HG03095 (cell line): ENCODE results near the gene TLE1.

Experiments used
- ATAC-seq: cut with Tn5 transposase; IDR thresholded peaks from one replicate; pipeline ENCODE4 v1.9.1; 2021; ENCODE audit warnings: moderate library complexity; ENCODE audit not compliant: unreplicated experiment

Gene TLE1

DNA sequence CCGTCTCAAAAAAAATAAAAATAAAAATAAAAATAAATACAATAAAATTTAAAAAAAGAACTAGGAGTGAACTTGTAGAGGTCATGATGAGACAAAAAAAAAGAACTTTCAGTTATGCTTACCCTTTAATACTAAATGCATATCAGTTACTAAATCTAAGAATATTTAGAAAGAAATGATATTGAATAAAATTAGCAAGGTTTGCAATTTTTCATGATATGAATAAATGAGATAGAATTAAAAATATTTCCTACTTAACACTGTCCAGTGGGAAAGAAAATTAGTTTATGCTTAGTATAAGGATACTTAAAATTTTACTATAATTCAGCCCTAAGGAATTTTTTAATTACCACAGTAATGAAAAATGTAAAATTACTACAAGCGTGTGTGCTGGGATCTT lies 132.4 kb downstream of the TLE1 start:
- ATAC-seq: no peak

DNA sequence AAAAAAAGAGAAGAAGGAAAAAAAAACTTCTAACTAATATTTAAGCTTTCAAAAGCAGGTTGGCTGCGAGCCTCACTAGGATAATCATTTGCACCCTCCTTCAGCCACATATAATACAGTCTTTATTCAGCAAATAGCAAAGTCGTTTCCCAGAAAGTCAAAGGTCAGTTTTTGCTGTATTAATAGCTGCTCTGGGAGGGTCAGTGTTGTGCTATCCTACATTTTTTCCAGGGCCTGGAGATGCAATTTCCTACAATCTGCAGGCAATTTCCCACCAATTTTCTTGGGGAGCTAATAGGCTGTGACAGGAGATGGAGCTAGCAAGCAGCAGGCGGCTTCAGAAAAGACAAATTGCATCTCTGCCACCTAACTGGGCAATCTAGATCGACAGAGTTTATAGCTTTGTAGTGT lies 136.8 kb downstream of the TLE1 start:
- ATAC-seq: no peak

DNA sequence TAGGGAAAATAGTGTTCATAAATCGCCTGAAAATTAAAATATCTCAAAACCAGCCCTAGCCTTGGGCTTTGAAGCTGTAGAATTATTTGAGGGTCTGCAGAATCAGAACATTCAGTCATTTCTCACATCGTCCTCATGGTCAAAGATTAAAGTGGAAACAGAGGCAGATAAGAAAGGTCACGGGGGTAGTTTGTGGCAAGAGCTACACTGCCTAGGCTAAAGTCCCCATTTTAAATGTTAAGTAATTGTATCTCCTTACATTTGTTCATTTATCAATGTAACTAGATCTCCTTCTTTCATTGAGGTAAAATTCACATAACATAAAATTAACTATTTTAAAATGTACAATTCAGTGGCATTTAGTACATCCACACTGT lies 139.2 kb downstream of the TLE1 start:
- no peak for ATAC-seq

DNA sequence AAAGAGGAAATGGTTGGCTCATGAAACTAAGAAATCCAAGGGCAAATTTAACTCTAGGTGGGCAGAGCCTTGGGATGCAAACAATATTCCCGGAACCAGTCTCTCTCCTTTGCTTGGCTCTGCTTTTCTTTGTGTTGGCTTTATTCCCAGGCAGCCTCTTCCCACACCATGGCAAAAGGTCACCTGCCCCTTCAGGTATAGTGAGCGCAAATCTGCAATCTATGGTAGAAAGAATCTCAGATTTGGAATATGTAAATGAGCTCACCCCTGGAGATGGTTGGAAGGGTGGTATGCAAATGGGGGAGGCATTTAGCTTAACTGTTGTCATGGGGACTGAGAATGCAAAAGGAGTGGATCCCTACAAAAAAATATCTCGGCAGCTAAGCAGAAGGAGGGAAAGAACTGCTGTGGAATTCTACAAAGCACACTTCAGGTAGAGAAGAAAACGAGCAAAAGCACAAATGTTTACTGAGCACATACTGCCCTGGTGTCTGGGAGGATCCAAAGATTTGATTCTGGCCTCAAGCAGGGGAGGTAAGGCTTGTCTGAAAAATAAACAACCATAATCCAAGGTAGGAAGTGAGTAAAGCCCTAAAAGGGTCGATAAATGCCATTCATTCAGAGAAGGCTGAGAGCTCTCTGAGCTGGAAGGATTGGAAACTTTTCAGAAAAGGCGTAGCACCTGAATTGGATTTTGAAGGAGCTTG lies 139.7 kb downstream of the TLE1 start:
- ATAC-seq: no peak

DNA sequence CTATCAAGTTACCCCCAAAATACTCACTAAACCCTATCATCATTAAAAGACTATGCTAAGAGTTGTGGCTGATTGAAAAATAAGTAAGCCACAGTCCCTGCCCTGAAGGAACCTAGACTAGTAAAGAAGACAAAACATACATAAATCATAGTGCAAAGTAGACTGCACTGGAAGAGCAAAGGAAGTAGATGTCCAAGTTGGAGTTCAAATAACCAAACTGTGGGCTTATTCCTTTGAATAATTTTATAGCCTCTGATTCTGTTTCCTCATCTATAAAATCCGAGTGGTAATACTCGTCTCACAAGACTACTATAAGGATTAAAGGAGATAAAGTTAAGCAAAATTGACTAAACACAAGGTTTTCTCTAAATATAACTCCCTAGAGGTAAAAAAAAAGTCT lies 140.4 kb downstream of the TLE1 start:
- no peak for ATAC-seq

DNA sequence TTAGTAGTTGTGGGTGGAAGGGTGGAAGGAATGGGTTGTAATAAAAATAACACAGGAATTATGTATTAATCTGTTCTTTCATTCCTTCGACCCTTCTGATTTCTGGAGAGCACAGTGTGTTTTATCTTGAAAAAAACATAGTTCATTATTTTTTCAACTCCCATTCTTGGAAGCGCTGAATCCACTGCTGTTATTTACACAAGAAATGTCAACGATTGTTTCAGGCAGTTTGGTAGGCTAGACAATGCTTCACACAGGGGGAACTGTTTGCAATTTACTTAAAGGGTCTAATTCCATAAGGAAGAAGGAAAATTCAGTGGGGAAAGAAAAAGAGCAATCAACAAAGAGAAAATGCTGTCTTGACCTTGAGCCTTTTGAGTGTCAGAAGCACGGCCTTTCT lies 142.9 kb downstream of the TLE1 start:
- no peak for ATAC-seq

DNA sequence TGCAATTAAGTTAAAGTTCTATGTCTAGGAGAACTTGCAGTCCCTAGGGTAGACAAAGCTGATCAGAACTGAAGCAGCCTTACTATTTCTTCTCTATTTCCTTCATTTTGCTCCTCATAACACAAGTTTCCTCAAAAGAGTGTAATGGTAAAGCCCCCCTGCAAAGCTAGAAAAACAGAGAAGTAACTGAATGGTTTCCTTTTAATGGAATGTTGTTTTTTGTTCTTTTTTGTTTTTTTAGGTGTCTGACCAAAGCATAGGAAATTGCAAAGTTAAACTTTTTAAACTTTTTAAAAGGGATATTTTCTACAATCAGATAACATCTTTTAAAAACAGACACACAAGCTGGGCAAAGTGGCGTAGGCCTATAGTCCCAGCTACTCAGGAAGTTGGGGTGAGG lies 145.7 kb downstream of the TLE1 start:
- no peak for ATAC-seq

DNA sequence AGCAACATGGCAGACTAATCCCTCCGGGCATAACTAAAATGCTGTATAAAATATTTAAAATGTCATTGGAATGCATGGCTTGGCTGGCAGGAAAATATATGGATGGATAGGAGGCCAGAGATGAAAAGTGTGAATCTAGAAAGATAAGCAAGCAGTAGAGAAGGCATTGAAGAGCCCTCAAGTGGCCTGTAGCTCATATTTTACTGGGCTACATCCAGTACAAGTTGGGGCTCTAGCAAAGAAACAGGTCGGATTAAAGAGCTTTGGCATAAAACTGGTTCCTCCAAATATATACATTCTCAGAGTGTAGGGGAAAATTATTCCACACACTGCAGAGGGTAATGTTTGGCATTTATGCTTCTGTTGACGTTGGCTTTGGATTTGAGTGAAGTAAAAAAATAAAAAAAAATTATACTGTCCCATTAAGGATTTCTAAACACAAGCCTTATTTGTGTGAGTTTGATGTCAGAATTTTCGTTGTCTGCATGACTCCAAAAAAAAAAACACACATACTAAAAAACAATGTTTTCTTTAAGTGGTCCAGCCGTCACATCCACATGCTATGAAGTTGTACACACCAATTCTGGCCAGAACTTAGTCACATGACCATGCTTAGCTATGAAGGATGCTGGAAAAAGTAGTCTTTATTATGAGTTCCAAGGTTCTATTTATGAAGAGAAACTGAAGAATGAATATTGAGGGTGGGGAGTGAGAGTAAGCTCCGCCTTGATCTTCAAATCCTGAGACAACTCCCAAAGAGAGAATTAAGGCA lies 147.0 kb downstream of the TLE1 start:
- ATAC-seq: no peak

DNA sequence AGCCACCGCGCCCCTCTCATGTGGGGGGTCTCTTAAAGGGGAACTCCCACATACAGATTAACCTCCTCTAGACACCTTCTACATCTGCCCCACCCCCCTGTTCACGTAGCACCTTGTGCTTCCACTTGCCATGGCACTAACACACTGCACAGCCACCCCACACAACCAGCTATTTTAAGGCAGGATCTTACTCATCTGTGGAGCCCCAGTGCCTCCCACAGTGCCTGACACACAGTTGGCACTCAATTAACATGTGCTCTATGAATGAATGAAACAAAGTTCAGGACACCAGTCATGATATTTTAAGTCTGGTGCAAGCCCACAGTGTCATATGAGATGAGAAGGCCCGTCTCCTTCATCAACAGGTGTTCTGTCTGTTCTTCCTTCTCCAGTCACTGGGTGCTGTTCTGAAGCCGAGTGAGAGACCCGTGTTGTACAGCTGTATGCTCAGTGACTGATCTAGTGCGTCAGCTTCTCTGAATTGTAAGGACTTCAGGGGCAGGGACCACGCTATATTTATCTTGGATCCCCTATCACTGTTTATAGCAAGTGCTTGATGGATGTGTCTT lies 149.1 kb downstream of the TLE1 start:
- no peak for ATAC-seq

DNA sequence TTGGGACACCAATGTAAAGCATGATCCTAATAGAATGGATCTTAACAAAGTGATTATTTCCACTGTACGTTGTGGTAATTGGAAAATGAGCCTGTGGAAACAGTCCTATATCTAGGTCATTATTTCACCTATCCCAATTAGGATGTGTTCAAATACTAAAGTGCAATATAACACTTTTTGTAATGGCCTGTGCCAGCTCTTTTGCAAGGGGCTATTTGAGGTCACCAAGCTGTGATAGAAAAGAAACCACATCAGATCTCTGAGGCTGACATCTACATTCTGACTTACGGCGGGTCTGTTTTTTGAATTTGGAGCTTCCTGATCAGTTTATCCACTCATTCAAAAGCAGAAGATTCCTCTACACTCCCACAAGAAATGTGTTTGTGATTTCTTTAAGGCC lies 150.0 kb downstream of the TLE1 start:
- ATAC-seq: no peak

DNA sequence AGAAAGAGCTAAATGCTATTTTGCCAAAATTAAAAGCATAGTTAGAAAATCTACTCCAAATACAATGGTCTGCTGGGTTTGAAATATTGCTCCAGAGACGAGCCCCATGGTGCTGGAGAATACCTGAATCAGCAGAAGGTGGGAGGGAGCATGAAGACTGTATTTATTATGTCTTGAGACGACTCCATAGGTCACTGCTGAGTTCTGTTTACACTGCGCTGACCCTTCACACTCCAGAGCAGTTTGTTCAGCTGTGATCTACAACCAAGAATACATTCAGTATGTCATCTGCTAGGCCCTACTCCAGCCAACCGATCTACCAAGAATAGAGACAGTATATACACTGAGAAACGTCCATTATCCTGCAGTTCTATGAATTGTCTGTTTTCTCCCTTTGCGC lies 150.5 kb downstream of the TLE1 start:
- no peak for ATAC-seq

DNA sequence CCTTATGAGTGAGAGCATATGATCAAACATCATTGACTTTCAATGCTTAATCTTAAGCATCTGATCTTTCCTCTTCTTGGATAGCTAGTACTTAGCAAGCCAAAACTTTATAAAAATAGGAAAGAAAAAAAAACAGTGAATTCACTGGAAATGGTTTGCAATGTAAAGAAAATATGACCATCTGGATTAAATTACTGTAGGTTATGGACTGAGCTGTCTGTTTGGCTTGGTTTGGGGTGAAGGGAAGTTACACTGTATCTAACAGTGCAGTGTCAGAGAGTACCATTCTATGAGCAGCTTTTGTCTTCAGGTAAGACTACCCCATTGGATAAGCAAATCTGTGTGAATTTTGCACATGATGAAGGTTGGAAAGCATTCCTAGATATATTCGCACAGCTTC lies 151.4 kb downstream of the TLE1 start:
- no peak for ATAC-seq

DNA sequence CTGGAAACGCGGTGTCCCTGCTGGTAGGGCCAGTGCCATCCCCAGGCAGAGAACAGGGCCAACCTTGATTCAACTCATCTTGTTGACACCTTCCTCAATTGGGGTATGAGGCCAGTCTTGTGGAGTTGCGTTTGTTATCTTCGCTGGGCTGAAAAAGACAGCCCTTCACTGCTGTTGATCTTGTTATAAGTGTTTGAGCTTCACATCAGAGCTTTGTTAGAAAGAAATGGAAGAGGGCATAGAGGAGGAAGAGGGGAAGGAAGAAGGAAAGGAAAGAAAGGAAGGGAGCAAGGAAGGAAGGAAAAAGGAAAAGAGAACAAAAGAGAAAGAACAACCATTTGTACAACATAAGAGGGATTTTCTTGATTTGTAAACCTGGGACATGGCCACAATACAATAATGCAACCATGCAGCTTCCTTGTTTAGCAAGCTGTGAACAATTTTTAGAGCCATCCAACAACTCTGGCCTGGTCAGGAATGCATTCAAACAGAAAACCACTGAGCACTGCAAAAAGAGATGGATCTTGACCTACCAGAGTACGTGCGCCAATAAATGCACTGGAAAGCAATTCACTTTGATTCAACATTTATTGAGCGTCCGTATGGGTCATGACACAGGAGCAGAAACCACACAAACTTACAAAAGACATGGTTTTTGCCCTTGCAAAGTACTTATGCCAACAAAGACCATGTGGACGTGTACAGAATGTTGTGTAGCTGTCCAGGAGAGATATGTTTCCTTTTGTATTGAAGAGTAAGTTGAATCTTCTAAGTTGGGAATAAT lies 152.9 kb downstream of the TLE1 start:
- no peak for ATAC-seq

DNA sequence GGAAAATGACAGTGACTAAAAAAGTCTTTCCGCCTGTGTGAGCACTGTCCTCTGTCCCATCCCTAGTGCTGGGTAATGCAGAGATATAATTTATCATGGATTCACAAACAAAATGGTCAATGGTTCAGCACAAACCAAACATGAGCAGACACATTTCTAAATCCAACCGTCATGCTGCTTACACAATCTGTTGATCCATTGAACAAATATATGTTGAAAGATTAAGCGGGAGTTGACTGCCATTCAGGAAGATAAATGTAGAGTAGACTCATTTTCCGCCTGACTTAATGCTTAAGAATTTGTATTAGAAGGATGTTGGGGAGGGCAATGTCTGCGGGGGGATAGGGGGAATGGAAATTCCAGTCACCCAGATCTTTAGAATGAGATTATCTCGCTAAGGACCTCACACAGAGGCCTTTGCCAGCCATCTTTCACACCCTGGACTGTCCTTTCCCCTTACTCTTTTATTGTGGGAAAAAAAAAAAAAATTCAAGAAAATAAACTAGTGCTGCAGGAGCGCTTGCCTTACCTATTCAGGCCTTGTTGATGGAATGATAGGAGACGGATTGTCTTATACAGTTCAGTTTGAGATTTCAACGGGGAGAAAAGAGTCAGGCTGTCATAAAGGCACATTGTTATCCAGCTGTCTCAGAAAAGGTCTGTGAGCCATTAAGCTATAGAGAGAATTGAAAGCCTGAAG lies 153.7 kb downstream of the TLE1 start:
- ATAC-seq: no peak

DNA sequence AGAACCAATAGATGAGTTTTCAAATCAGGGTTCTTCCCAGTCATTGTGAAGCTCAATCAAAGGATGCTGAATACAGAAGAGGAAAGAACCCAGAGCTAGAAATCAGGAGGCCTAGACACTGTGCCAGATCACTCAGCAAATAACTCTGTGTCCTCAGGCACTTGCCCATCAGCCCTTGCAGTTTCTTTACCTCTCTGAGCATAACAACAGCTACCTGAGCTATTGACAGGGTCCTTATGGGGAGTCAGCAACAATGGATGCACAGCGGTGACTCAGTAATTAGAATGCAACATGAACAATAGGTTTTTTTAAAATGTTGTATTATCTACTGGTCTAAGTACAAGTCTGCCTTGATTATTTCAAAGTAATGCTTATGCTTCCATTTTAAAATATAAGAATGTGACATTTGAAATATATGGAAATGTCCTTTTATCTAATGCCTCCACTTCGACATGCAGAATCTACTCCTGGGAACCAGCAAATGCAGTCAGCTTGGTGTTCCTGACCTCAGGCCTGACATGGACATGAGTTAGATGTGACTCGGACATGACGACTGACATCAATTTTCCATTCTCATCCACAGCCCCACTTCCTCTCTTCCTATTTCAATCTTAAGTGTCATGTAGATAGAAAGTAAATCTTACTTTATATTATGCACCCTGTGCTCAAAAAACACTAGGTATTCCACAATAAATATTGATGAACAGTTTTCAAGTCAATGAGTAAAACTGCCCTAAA lies 155.0 kb downstream of the TLE1 start:
- ATAC-seq: no peak
